Measurements from ENCODE around the gene DNAJB9. TPM values are rescaled to one million over a fixed set of nuclear protein-coding genes. Genes with fewer than 3 reads are reported as not detected.

The DNAJB9 gene
- total and polyA plus RNA-seq, 9 of the 15 experiments (the other 6 are each of a cell fraction or from before 2014, with no cell fraction given), result 4.3 to 34.2 (median 9.6) TPM

GRCh38 chr7:108535257-108535656 lies 34.4 kb upstream of the DNAJB9 start (continued):
- no peak; the same call in 1 of the 2 replicates for TF ChIP-seq ETV1 (tag; conservative IDR thresholded peaks at IDR 0.05; ENCODE audit: low read depth)
- TF ChIP-seq ZNF766 (CRISPR knock-in tag; conservative IDR thresholded peaks at IDR 0.05), result peak; percentile 98
- peak; percentile 45; the same call in 1 of the 2 replicates for TF ChIP-seq MYBL2 (IDR thresholded peaks at IDR 0.05; ENCODE audit: low read depth)
- TF ChIP-seq MYBL2 (CRISPR knock-in tag; IDR thresholded peaks at IDR 0.05; ENCODE audit: borderline replicate concordance), result no peak
- TF ChIP-seq CBFA2T3 (IDR thresholded peaks at IDR 0.05), result peak; percentile 76
- peak; percentile 58; the same call in 1 of the 2 replicates for TF ChIP-seq HES1 (IDR thresholded peaks at IDR 0.05; ENCODE audit: low read depth)
- peak; percentile 46; the same call in 1 of the 2 replicates for TF ChIP-seq CBFA2T2 (conservative IDR thresholded peaks at IDR 0.05)
- TF ChIP-seq ZNF592 (IDR thresholded peaks at IDR 0.05), result peak; percentile 37; the same call in 1 of the 2 replicates
- peak; percentile 70; the same call in 1 of the 2 replicates for TF ChIP-seq L3MBTL2 (IDR thresholded peaks at IDR 0.05)
- no peak for TF ChIP-seq ARID2 (IDR thresholded peaks at IDR 0.05)
- 0 out of 2 replicates have a peak, but pooled peaks have one; percentile 20 for TF ChIP-seq EHMT2 (IDR thresholded peaks at IDR 0.05)
- TF ChIP-seq NONO (IDR thresholded peaks at IDR 0.05; ENCODE audit: low read depth in 2 of 2, low read length in 1 of 2), result peak in 1 of 2 experiments; percentile 31; a peak in 1 of 4 replicates
- TF ChIP-seq ZNF639 (CRISPR knock-in tag; conservative IDR thresholded peaks at IDR 0.05 in 1 of 2, IDR thresholded peaks at IDR 0.05 in 1 of 2), result peak in 1 of 2 experiments; percentile 28; a peak in 1 of 4 replicates
- no peak for TF ChIP-seq NR3C1 (CRISPR knock-in tag; IDR thresholded peaks at IDR 0.05)
- TF ChIP-seq KDM4B (IDR thresholded peaks at IDR 0.05; ENCODE audit: borderline replicate concordance in 2 of 2, low read depth in 1 of 2), result no peak
- TF ChIP-seq FOXM1 (IDR thresholded peaks at IDR 0.05; ENCODE audit: low read depth), result peak; percentile 21; the same call in 1 of the 2 replicates
- no peak for TF ChIP-seq FOXM1 (CRISPR knock-in tag; IDR thresholded peaks at IDR 0.05; ENCODE audit: low read depth)
- peak in 1 of 3 experiments; percentile 25; a peak in 1 of 6 replicates for TF ChIP-seq ZBTB11 (CRISPR knock-in tag; IDR thresholded peaks at IDR 0.05)

Data from K562 (cell line).